Measurements from ENCODE around the gene SKIC8.

DNA sequence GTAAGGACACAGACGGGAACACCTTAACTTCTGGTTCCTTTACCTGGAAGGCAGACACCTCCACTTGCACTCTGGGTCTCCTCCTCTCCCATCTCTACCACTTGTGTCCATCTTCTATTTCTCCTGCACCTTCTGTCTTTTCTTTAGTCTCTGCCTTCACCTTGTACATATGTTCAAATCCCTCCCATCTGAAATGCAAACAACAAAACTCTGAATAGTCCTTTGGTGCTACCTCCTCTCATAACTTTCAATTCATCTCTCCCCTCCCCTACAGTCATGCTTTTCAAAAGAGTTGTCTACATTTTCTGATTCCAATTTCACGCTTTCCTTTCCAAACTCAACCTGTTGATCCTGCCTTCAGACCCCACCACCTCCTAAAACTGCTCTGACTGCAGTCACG lies 35.4 kb upstream of the SKIC8 start:
- TF ChIP-seq FOXP2 (optimal IDR thresholded peaks at IDR 0.05; ENCODE audit: borderline replicate concordance, extremely low read depth, extremely low read length, insufficient read depth) (no peak), POLR2AphosphoS5 (IDR thresholded peaks at IDR 0.05; ENCODE audit: low read depth, low read length) (no peak), SIN3A (IDR thresholded peaks at IDR 0.05; ENCODE audit: borderline replicate concordance, insufficient read depth, low read length) (no peak)
- TF ChIP-seq, protein P1, sequence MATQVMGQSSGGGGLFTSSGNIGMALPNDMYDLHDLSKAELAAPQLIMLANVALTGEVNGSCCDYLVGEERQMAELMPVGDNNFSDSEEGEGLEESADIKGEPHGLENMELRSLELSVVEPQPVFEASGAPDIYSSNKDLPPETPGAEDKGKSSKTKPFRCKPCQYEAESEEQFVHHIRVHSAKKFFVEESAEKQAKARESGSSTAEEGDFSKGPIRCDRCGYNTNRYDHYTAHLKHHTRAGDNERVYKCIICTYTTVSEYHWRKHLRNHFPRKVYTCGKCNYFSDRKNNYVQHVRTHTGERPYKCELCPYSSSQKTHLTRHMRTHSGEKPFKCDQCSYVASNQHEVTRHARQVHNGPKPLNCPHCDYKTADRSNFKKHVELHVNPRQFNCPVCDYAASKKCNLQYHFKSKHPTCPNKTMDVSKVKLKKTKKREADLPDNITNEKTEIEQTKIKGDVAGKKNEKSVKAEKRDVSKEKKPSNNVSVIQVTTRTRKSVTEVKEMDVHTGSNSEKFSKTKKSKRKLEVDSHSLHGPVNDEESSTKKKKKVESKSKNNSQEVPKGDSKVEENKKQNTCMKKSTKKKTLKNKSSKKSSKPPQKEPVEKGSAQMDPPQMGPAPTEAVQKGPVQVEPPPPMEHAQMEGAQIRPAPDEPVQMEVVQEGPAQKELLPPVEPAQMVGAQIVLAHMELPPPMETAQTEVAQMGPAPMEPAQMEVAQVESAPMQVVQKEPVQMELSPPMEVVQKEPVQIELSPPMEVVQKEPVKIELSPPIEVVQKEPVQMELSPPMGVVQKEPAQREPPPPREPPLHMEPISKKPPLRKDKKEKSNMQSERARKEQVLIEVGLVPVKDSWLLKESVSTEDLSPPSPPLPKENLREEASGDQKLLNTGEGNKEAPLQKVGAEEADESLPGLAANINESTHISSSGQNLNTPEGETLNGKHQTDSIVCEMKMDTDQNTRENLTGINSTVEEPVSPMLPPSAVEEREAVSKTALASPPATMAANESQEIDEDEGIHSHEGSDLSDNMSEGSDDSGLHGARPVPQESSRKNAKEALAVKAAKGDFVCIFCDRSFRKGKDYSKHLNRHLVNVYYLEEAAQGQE (IDR thresholded peaks at IDR 0.05; ENCODE audit: insufficient read depth in 1 of 2, low read depth in 2 of 2, low read length in 2 of 2) = no peak

Data from PFSK-1 (cell line).